ENCODE data around the gene KL.

GRCh38 chr13:33032037-33032625 lies 15.9 kb downstream of the KL start:
- TF ChIP-seq REST (IDR thresholded peaks at IDR 0.05; ENCODE audit: low read depth) = no peak
- TF ChIP-seq CTCF (IDR thresholded peaks at IDR 0.05 in 2 of 3, conservative IDR thresholded peaks at IDR 0.05 in 1 of 3; ENCODE audit: borderline replicate concordance in 1 of 3, insufficient read depth in 1 of 3, low read depth in 2 of 3, low read length in 2 of 3) = no peak
- TF ChIP-seq SP1 (IDR thresholded peaks at IDR 0.05; ENCODE audit: low read depth) = no peak
- TF ChIP-seq POLR2AphosphoS5 (IDR thresholded peaks at IDR 0.05; ENCODE audit: low read depth, low read length) = no peak
- TF ChIP-seq SIN3A (IDR thresholded peaks at IDR 0.05; ENCODE audit: low read depth) = no peak
- TF ChIP-seq POLR2A (IDR thresholded peaks at IDR 0.05; ENCODE audit: borderline replicate concordance, extremely low read depth, insufficient read depth, insufficient read length) = no peak
- no peak for TF ChIP-seq CEBPB (IDR thresholded peaks at IDR 0.05; ENCODE audit: low read depth)
- TF ChIP-seq YY1 (IDR thresholded peaks at IDR 0.05; ENCODE audit: extremely low read depth, insufficient replicate concordance, low read depth, low read length) = no peak
- TF ChIP-seq FOSL1 (IDR thresholded peaks at IDR 0.05; ENCODE audit: low read depth) = no peak

All from HCT116 (cell line).